Gastroesophageal sphincter (tissue), 4 donors: Measurements from ENCODE around the gene CALHM2. TPM values are rescaled to one million over a fixed set of nuclear protein-coding genes. Genes with fewer than 3 reads are reported as not detected.

Source experiments
- ATAC-seq: fragments of 150-250 bp; one replicate; pipeline ENCODE4 v1.9.1; 2016; ENCODE audit warnings: mild to moderate bottlenecking, moderate library complexity
- H3K27ac ChIP-seq, 4 donors: fragments of 200-600 bp; sonication (generic) in 3 of 4; 1 replicate in 3 of 4; 2 replicates in 1 of 4; pipeline ENCODE4 v1.5.1; 2016 to 2019
- H3K27me3 ChIP-seq: fragments of 200-600 bp; sonication (generic); one replicate; pipeline ENCODE4 v1.5.1; 2019
- H3K36me3 ChIP-seq, 2 donors: fragments of 200-600 bp; sonication (generic); one replicate each; pipeline ENCODE4 v1.5.1; 2019; ENCODE audit warnings: control low read depth in 1 of 2
- H3K4me1 ChIP-seq, 3 donors: fragments of 200-600 bp; sonication (generic); 1 replicate in 2 of 3; 2 replicates in 1 of 3; pipeline ENCODE4 v1.5.1; 2016 to 2019; ENCODE audit warnings: control low read depth in 2 of 3
- H3K4me3 ChIP-seq, 2 donors: fragments of 200-600 bp; sonication (generic); one replicate each; pipeline ENCODE4 v1.5.1; 2019; ENCODE audit warnings: mild to moderate bottlenecking in 1 of 2, moderate library complexity in 1 of 2
- H3K9me3 ChIP-seq, 3 donors: fragments of 200-600 bp; sonication (generic); one replicate each; pipeline ENCODE4 v1.5.1; 2017 to 2019; ENCODE audit warnings: control low read depth in 2 of 3
- EP300 ChIP-seq: sonication (generic); formaldehyde crosslinking; IDR thresholded peaks from one replicate; pipeline ENCODE4 v1.6.1; 2017; ENCODE audit warnings: antibody characterized with exemption, mild to moderate bottlenecking
- POLR2A ChIP-seq, 2 donors: fragments of 450-650 bp; IDR thresholded peaks; one replicate each; pipeline ENCODE4 v1.6.1; 2017; ENCODE audit warnings: antibody characterized with exemption in 2 of 2, mild to moderate bottlenecking in 2 of 2, moderate library complexity in 1 of 2
- POLR2AphosphoS5 ChIP-seq: sonication (generic); formaldehyde crosslinking; IDR thresholded peaks from one replicate; pipeline ENCODE4 v1.6.1; 2017; ENCODE audit warnings: antibody characterized with exemption
- WGBS, 2 donors: methylation state at CpG; one replicate each; pipeline ENCODE4 v1.1.5; 2018; ENCODE audit warnings: low coverage in 1 of 2; 5-methylcytosine and 5-hydroxymethylcytosine counted together
- total RNA-seq, 4 donors: library from RNA; depleted of rRNA; stranded (reverse); fragments of >200 nt; gene quantifications; one replicate each; pipeline ENCODE4 v1.1.0, GENCODE V29; 2016
- TF ChIP-seq, protein P1 (sequence below), 4 experiments: fragments of 200-600 bp in 2 of 4; fragments of 450-650 bp in 2 of 4; sonication (generic) in 1 of 4; IDR thresholded peaks; one replicate each; pipeline ENCODE4 v1.5.1; 2017 to 2019; ENCODE audit warnings: antibody characterized with exemption in 4 of 4, mild to moderate bottlenecking in 2 of 4, moderate library complexity in 2 of 4

The CALHM2 gene
- total RNA-seq, 4 donors from 2014 or later = 30.8 to 69.3 (median 49.6) TPM

DNA sequence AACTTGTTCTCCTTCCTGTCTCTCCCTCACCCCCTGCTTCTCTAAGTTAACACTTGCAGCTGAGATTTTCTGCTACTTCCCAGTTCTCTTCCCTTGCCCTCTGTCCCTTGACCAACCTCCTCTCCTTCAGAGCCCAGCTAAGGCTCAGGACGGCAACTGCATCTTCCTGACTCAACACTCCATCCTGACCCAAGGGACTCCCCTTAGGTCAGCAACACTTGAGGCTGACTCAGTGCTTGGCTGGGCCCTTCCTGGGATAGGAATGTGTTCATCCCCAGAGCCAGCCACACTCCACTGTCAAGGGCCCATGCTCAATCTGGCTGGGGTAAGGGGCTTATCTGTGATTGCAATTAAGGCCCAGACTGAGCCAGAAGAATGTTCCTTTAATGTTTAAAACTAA lies 3.4 kb downstream of the CALHM2 start:
- H3K4me1 ChIP-seq = peaks cover 0 to 94% (median 62%) of the 10 kb centered on the region in 3 donors
- H3K27ac ChIP-seq = peak overlapping the region in 3 of 4 donors; percentile 90 to 91 (median 90)
- 8 to 33% methylated on average over 1 of the region's 1 CpG for WGBS, 2 donors
- no peaks in the 10 kb centered on the region for H3K9me3 ChIP-seq
- no peaks in the 10 kb centered on the region for H3K27me3 ChIP-seq
- ATAC-seq = peak; percentile 61
- peaks cover 0 to 67% of the 10 kb centered on the region in 2 donors for H3K36me3 ChIP-seq
- TF ChIP-seq POLR2AphosphoS5 (peak; percentile 80), EP300 (no peak)
- H3K4me3 ChIP-seq = peak overlapping the region in 1 of 2 donors; percentile 76

DNA sequence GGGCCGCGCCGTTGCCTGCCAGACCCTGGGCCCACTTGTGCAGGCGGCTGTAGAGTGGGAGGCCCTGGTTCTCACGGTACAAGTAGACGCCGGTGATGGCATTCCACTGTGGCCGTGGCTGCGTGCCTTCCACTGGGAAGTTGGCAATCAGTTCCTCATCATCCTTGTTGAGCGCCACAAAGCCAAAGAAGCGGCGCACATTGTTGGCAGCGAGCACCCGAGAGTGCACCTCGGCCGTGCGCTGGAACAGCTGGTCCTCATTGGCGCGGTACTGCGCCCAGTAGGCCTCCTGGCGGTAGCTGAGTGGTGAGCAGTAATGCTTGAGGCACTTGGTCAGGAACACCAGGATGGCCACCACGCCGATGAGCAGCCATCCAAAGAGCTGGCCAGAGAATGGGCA lies 5.0 kb downstream of the CALHM2 start:
- no peak overlapping the region for H3K4me3 ChIP-seq
- H3K9me3 ChIP-seq = no peaks in the 10 kb centered on the region
- no peak for TF ChIP-seq EP300
- TF ChIP-seq, protein P1, sequence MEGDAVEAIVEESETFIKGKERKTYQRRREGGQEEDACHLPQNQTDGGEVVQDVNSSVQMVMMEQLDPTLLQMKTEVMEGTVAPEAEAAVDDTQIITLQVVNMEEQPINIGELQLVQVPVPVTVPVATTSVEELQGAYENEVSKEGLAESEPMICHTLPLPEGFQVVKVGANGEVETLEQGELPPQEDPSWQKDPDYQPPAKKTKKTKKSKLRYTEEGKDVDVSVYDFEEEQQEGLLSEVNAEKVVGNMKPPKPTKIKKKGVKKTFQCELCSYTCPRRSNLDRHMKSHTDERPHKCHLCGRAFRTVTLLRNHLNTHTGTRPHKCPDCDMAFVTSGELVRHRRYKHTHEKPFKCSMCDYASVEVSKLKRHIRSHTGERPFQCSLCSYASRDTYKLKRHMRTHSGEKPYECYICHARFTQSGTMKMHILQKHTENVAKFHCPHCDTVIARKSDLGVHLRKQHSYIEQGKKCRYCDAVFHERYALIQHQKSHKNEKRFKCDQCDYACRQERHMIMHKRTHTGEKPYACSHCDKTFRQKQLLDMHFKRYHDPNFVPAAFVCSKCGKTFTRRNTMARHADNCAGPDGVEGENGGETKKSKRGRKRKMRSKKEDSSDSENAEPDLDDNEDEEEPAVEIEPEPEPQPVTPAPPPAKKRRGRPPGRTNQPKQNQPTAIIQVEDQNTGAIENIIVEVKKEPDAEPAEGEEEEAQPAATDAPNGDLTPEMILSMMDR (IDR thresholded peaks at IDR 0.05) = no peak
- TF ChIP-seq POLR2A (IDR thresholded peaks at IDR 0.05) = no peak
- TF ChIP-seq POLR2AphosphoS5 = no peak
- no peak for ATAC-seq
- WGBS, 2 donors = no CpG with 5 or more reads among the region's 23 CpGs
- H3K27me3 ChIP-seq = no peaks in the 10 kb centered on the region
- peaks cover 0 to 96% (median 54%) of the 10 kb centered on the region in 3 donors for H3K4me1 ChIP-seq
- H3K27ac ChIP-seq = peak overlapping the region in 3 of 4 donors; percentile 86 to 91 (median 90)
- H3K36me3 ChIP-seq = peaks cover 0 to 83% of the 10 kb centered on the region in 2 donors

DNA sequence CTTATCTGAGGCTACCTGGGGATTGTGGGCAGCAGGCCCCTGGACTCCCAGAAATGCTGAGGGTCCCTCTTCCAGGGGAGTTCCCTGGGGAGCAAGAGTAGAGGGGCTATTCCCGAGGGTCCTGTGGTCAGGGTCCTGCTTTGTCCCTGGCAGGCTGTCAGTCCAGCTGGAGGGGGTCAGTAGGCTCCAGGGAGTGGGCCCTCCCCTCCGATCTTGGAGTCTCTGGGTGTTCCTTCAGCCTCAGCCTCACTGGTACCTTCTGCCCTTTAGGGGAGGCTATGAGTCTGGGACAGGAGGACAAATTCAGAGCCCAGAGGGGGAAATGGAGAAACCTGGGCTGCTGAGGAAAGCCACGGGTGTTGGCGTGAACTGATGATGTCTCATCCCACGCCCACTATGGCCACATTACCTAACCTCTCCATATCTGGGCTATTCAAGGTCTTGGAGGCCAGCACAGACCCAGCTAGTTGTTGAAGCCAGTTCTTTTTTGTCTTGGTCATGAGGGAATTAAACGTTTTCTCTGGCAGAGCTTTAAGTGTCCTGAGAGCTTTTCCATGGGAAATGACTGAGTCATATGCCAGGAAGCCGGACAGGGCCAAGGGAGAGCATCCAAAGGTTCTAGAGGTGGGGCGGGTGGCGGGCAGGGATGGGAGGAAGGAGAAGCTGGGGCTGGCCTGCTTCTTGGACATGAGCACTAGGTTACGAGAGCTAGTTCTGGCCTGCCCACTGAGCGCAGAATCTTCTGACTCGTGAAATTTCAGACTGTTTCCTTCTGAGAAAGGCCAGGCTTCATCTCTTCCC lies 6.2 kb downstream of the CALHM2 start:
- Histone ChIP-seq H3K27ac (peak overlapping the region; percentile 44 to 91 (median 88)), H3K9me3 (no peaks in the 10 kb centered on the region), H3K4me3 (no peak overlapping the region), H3K4me1 (peaks cover 0 to 91% (median 54%) of the 10 kb centered on the region in 3 donors), H3K27me3 (no peaks in the 10 kb centered on the region), H3K36me3 (peaks cover 0 to 95% of the 10 kb centered on the region in 2 donors)
- TF ChIP-seq, protein P1 (IDR thresholded peaks at IDR 0.05) = no peak
- peak; percentile 74 for TF ChIP-seq POLR2AphosphoS5
- peak; percentile 86 for ATAC-seq
- 14 to 43% methylated on average over 3 to 9 of the region's 12 CpGs for WGBS, 2 donors

DNA sequence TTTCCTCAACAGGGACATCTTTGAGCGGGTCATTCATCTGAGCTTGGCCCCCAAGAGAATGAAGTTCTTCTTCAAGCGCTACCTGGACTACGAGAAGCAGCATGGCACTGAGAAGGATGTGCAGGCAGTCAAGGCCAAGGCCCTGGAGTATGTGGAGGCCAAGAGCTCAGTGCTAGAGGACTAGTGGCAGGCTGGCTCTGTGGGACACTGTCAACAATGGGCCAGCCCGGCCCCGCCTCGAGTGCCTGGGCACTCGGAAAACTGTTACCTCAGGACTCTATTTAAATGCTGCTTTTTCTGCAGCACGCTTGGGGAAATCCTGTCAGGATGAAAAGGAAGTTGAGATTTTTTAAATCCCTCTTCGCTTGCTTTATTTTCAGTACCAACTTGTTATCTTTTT lies 6.8 kb downstream of the CALHM2 start:
- Histone ChIP-seq H3K36me3 (peaks cover 0 to 100% of the 10 kb centered on the region in 2 donors), H3K27ac (peak overlapping the region; percentile 44 to 91 (median 88)), H3K9me3 (no peaks in the 10 kb centered on the region), H3K4me3 (no peak overlapping the region), H3K4me1 (peaks cover 0 to 85% (median 51%) of the 10 kb centered on the region in 3 donors), H3K27me3 (no peaks in the 10 kb centered on the region)
- 79 to 87% methylated on average over 3 to 7 of the region's 9 CpGs for WGBS, 2 donors
- TF ChIP-seq POLR2AphosphoS5 (no peak), EP300 (no peak), POLR2A (IDR thresholded peaks at IDR 0.05) (no peak)
- TF ChIP-seq, protein P1 (IDR thresholded peaks at IDR 0.05) = no peak
- no peak for ATAC-seq

DNA sequence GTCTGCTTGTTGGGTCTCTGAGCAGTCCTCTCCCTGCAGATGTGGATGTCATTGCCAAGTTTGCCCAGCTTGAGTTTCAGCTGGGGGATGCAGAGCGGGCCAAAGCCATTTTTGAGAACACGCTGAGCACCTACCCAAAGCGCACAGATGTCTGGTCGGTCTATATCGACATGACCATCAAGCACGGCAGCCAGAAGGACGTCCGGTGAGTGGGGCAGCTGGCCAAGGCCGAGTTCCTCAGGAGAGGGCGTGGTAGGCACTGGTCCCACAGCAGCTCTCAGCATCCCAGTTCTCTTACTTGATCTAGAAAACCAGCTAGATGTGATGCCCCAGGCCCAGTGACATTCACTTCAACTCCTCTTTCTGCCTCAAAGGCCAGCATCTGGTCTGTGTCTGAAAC lies 7.7 kb downstream of the CALHM2 start:
- Histone ChIP-seq H3K4me3 (no peak overlapping the region), H3K27me3 (no peaks in the 10 kb centered on the region), H3K9me3 (no peaks in the 10 kb centered on the region), H3K36me3 (peaks cover 0 to 100% of the 10 kb centered on the region in 2 donors), H3K4me1 (peaks cover 0 to 76% (median 42%) of the 10 kb centered on the region in 3 donors), H3K27ac (peak overlapping the region in 3 of 4 donors; percentile 86 to 91 (median 90))
- ATAC-seq = no peak
- 90% methylated on average over 2 of the region's 10 CpGs; no CpG with 5 or more reads in 1 of the 2 donors for WGBS, 2 donors
- TF ChIP-seq, protein P1 (IDR thresholded peaks at IDR 0.05) = no peak
- TF ChIP-seq POLR2AphosphoS5 (no peak), POLR2A (IDR thresholded peaks at IDR 0.05) (no peak), EP300 (no peak)
